ENCODE data around the gene CDC23.
"Not testable (repeated sequence)": the region's sequence is repeated elsewhere in the genome, so short reads cannot be mapped to it uniquely, and the experiment has no call there.

CDC23 gene, protein sequence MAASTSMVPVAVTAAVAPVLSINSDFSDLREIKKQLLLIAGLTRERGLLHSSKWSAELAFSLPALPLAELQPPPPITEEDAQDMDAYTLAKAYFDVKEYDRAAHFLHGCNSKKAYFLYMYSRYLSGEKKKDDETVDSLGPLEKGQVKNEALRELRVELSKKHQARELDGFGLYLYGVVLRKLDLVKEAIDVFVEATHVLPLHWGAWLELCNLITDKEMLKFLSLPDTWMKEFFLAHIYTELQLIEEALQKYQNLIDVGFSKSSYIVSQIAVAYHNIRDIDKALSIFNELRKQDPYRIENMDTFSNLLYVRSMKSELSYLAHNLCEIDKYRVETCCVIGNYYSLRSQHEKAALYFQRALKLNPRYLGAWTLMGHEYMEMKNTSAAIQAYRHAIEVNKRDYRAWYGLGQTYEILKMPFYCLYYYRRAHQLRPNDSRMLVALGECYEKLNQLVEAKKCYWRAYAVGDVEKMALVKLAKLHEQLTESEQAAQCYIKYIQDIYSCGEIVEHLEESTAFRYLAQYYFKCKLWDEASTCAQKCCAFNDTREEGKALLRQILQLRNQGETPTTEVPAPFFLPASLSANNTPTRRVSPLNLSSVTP

DNA sequence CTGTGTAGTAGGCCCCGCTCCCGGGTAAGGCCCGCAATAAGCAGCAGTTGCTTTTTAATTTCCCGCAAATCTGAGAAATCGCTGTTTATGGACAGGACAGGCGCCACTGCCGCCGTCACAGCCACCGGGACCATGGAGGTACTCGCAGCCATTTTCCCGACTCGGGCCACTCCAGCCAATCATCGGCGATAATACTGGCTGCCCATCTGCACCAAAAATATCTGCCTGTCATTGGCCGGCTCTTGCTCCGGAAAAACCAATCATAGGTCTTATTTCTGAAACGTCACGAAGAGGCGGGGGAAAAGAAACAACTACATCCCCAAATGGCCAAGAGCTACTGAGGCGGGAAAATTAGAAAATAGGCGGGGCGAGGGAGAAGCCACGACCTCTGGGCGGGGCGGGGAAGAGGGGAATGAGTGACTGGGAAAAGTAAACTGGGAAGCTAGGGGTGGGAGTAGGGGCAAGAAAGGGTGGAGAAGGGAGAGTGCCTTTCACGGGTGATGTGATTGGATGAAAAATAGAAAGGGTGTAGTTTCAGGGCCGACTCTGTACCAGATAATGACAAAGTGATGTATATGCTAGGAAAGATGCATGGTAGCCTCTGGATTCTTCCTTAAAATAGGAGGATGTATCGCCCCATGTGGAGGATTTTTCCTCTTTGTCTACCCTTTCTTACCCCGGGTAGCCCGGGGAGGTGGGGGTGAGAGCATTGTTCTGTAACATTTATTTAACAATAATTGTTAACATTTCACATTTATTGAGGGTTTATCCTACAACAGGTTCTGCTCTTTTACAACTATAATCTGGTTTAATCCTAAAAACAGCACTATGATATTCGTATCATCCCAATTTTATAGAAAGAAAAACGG is at the start of gene CDC23:
Gene CDC23 (minus strand): TSS at position 163 of the 869 bp plus-strand sequence. CDS start 11 bp downstream, at position 152.
- peak within 1 kb of the TSS; percentile 97 for H3K27ac Mint-ChIP-seq
- peaks cover 25% of the 10 kb centered on the region for H3K4me1 Mint-ChIP-seq (ENCODE audit: low read depth)
- peaks cover 28% of the 10 kb centered on the region for H3K36me3 Mint-ChIP-seq (ENCODE audit: low read depth)
- peak within 1 kb of the TSS; percentile 99 for H3K4me3 Mint-ChIP-seq
- peak; percentile 85 for DNase-seq
- H3K27me3 Mint-ChIP-seq = no peaks in the 10 kb centered on the region
- no peaks in the 10 kb centered on the region for H3K9me3 Mint-ChIP-seq

DNA sequence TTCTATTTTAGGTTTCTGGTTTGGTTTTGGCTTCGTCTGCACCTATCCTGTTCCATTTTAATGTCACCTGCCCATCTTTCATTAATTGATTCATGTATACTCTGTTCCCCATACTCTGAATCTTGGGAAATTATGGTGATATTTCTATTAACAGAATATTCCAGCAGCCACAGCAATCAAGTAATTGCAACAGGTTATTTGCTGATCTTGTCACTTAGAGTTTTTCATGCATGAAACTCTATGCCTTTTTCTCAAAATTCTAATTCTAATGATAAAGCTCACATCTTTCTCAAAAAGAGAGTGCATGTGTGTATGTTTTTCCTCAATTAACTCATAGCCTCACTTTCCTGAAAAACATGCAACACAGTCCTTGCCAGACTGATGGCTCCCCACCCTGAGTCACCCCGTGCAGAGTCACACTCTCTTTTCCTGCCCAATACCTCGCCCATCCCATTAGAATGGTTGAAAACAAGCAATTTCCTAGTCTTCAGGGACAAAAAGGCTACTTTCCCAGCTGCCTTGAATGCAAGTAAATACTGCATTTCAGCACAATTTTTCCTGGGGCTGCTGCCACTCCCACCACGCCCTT is 45.7 kb upstream of the CDC23 start:
- Mint-ChIP-seq H3K9me3 (no peaks in the 10 kb centered on the region), H3K36me3 (ENCODE audit: low read depth) (no peaks in the 10 kb centered on the region), H3K27me3 (no peaks in the 10 kb centered on the region), H3K4me3 (no peak overlapping the region), H3K4me1 (ENCODE audit: low read depth) (peaks cover 5% of the 10 kb centered on the region), H3K27ac (no peak overlapping the region)
- DNase-seq = no peak

DNA sequence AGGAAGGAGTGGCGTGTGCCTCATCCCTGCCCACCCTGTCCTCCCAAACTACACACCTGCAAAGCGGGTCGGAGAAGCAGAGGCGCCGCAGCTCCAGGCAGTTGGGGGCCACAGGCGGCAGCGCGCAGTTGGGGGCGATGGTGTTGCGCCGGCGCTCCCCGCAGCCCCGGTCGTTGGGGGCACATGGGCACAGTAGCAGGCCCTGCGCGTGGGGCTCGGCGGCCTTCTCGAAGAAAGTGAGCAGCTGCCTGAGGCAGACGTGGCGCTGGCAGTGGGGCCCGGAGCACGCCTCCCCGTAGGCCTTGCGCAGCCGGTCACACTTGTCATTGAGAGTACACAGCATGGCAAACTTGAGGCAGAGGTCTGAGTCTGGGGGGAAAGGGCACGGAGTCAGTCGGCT is 44.5 kb upstream of the CDC23 start:
- H3K36me3 Mint-ChIP-seq (ENCODE audit: low read depth) = no peaks in the 10 kb centered on the region
- H3K9me3 Mint-ChIP-seq = no peaks in the 10 kb centered on the region
- H3K4me3 Mint-ChIP-seq = no peak overlapping the region
- no peaks in the 10 kb centered on the region for H3K27me3 Mint-ChIP-seq
- no peaks in the 10 kb centered on the region for H3K4me1 Mint-ChIP-seq (ENCODE audit: low read depth)
- no peak for DNase-seq
- H3K27ac Mint-ChIP-seq = no peak overlapping the region

DNA sequence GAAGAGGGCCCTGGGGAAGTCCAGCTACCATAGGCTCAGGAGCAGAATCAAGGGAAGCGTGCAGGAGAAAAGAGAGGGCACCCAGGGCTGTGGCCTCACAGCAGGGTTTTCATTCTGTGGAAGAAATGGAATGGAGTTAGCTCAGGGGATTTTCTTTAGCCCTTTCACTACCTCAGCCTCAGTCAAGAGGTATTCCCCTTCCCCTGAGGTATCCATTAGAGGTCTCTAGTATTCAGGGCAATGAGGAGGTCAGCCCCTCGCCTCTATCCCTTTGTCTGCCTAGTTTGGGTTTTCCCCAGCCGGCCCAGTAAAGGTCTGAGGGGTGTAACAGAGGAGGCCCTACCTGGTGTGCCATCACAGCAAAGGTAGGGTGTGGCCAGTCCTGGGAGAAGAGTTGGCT is 39.8 kb upstream of the CDC23 start:
- no peaks in the 10 kb centered on the region for H3K36me3 Mint-ChIP-seq (ENCODE audit: low read depth)
- H3K9me3 Mint-ChIP-seq = no peaks in the 10 kb centered on the region
- peaks cover 4% of the 10 kb centered on the region for H3K27me3 Mint-ChIP-seq
- H3K27ac Mint-ChIP-seq = no peak overlapping the region
- no peak overlapping the region for H3K4me3 Mint-ChIP-seq
- H3K4me1 Mint-ChIP-seq (ENCODE audit: low read depth) = no peaks in the 10 kb centered on the region
- DNase-seq = no peak

DNA sequence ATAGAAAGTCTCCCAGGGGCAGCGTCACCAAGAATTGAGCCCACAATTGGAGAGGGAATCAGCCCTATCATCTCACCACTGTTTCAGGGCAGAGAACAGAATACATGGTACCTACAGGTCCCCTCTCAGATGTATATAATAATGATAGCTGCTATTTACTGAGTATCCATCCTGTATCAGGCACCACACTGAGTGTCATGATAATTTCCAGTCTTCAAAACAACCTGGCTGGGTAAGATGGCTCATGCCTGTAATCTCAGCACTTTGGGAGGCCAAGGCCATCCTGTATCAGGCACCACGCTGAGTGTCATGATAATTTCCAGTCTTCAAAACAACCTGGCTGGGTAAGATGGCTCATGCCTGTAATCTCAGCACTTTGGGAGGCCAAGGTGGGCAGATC is 34.7 kb upstream of the CDC23 start:
- not testable (repeated sequence) for H3K9me3 Mint-ChIP-seq; H3K4me3 Mint-ChIP-seq; H3K4me1 Mint-ChIP-seq (ENCODE audit: low read depth); H3K36me3 Mint-ChIP-seq (ENCODE audit: low read depth); H3K27ac Mint-ChIP-seq; DNase-seq
- H3K27me3 Mint-ChIP-seq = peaks cover 22% of the 10 kb centered on the region

DNA sequence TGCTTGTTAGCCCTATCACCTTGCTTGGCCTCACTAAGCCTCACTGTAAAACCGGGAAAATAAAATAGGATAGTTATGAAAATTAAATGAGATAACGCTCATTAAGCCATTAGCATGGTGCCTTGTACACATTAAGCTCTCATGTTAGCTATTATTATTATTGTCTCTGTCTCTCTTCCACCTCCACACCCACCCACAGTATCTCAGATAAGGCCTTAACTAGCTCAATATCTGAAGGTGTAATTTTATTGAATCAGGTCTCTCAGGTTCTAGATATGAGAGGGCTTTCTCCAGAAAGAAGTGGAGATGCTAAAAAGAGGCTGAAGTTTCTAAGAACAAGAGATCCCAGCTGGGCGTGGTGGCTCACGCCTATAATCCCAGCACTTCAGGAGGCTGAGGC is 33.7 kb upstream of the CDC23 start:
- Mint-ChIP-seq H3K9me3 (no peaks in the 10 kb centered on the region), H3K27me3 (peaks cover 31% of the 10 kb centered on the region), H3K4me3 (no peak overlapping the region), H3K4me1 (ENCODE audit: low read depth) (peaks cover 2% of the 10 kb centered on the region), H3K36me3 (ENCODE audit: low read depth) (no peaks in the 10 kb centered on the region), H3K27ac (no peak overlapping the region)
- no peak for DNase-seq

DNA sequence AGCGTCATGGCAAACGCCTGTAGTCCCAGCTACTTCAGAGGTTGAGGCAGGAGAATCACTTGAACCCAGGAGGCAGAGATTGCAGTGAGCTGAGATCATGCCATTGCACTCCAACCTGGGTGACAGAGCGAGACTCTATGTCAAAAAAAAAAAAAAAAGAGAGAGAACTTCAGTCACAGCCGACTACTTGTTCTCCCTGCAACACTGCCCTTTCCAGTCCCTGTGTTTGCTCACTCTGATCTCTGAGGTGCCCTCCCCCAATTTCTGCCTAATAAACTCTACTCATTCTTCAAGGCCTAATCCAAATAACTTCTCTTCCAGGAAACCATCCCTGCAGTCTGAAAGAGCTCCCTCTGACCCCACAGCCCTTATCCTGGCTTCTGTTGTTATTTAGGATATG is 33.2 kb upstream of the CDC23 start:
- Mint-ChIP-seq H3K9me3 (no peaks in the 10 kb centered on the region), H3K4me3 (no peak overlapping the region), H3K36me3 (ENCODE audit: low read depth) (no peaks in the 10 kb centered on the region), H3K27ac (no peak overlapping the region), H3K27me3 (peaks cover 34% of the 10 kb centered on the region), H3K4me1 (ENCODE audit: low read depth) (peaks cover 5% of the 10 kb centered on the region)
- DNase-seq = no peak

DNA sequence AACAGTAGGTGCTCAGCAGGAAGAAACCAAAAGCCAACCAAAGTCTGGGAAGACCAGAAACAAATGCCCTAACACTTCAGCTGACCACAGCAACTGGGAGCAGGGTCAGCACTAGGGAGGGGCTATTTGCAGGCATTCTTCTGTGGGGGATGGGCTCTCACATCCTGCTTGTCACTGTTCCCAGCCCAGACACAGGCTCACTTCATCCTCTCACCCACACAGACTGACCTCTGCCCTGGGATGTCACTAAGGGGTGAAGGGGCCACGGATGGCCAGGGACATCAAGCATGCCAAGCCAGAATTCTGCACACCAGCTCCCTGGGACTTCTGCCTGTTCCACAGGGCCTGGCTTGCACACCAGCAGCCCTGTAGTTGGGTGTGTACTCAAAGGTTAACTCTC is 32.6 kb upstream of the CDC23 start:
- no peaks in the 10 kb centered on the region for H3K9me3 Mint-ChIP-seq
- no peaks in the 10 kb centered on the region for H3K36me3 Mint-ChIP-seq (ENCODE audit: low read depth)
- no peak overlapping the region for H3K27ac Mint-ChIP-seq
- no peak overlapping the region for H3K4me3 Mint-ChIP-seq
- peaks cover 12% of the 10 kb centered on the region for H3K4me1 Mint-ChIP-seq (ENCODE audit: low read depth)
- DNase-seq = no peak
- H3K27me3 Mint-ChIP-seq = peaks cover 40% of the 10 kb centered on the region

DNA sequence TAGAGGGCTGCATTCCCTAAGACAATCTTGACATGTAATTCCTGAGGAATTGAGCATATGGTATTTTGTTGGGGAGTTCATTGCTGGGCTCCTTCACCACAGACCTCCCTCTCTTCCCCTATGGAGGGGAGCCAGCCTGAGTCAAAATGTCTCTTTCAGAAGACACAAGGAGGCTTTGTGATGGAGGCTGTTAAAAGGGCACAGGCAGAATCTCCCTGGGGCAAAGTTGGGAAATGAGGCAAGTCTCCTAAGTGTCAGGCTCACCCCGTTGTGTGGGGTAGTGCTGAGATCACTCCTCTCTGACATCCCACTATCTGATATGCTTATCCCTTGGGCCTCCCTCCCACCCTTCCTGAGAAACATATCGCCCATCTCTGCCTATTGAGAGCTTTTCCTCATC is 30.7 kb upstream of the CDC23 start:
- Mint-ChIP-seq H3K9me3 (no peaks in the 10 kb centered on the region), H3K4me1 (ENCODE audit: low read depth) (peaks cover 15% of the 10 kb centered on the region), H3K27me3 (peaks cover 50% of the 10 kb centered on the region), H3K4me3 (no peak overlapping the region), H3K27ac (no peak overlapping the region), H3K36me3 (ENCODE audit: low read depth) (no peaks in the 10 kb centered on the region)
- no peak for DNase-seq

DNA sequence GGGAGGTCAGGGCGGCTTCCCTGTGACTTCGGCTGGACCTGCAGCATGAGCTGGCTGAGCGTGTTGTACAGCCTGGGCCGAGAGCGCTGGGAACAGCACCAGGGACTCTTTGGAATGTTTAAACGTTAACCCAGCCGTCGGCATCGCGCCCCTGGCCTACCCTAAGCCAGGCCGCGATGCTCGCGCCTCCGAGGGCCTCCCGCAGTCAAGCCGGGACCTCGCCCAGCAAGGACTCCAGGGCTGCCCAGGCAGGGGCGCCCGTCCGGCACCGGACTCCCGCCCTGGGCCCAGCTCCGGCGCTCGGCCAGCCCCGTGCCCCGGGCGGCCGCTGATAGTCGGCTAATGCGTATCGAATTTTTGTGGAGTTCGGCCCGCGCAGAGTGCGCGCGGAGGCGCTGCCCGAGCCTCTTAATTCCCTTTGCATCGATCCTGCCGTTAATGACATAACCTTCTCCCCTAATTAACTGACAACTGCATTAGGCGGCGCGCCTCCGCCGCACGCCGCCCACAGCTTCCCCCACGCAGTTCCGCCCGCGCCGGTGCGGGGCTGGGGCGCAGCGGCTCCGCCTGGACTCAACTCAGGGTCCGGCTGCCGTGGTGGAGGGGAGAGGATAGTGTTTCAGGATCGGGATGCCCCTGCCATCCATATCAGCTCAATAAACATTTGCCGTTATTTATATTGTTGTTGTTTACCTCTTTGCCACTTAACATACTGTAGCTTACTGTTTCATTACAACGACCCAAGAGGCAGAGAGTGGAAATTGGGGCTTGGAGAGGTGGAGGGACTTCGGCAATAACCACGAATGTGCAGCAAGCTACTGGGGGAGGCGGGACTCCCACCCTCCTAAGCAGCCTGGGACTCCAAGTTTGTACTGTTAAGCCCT is 28.8 kb upstream of the CDC23 start:
- no peak overlapping the region for H3K27ac Mint-ChIP-seq
- H3K27me3 Mint-ChIP-seq = peaks cover 61% of the 10 kb centered on the region
- no peaks in the 10 kb centered on the region for H3K36me3 Mint-ChIP-seq (ENCODE audit: low read depth)
- H3K4me1 Mint-ChIP-seq (ENCODE audit: low read depth) = peaks cover 15% of the 10 kb centered on the region
- H3K4me3 Mint-ChIP-seq = peak overlapping the region; percentile 25
- peak; percentile 36 for DNase-seq
- H3K9me3 Mint-ChIP-seq = no peaks in the 10 kb centered on the region

DNA sequence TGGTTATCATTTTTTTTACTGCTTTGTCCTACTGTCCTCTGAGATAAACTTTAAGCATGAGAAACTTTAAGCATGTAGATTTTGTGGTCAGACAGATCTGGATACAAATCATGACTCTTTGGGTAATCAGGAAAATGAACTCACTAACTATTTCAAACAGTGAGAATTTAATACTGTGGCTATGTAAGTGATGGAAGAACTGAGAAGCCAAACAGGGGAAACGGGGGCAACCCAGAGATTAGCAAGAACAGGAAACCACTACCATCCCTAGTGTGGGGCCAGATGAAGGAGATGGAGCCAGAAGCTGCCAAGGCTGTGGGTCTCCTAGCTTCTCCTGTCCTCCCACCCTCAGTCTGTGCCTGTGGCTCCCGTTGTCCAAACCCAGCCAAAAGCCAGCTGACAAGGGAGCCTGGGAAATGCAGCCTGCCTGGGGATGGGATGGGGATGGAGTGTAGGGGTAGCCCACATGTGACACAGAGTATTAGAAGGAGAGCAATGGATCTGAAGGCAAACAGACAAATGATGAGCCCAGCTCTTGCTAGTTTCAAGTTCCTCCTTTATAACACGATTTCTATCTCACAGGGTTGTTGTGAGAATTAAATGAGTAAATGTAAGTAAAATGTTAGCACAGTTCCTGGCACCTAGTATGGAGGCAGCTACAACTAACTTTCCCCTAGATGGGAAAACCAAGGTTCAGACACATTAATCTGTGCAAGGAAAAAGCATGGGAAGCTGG is 27.7 kb upstream of the CDC23 start:
- Mint-ChIP-seq H3K4me3 (peak overlapping the region; percentile 25), H3K4me1 (ENCODE audit: low read depth) (peaks cover 15% of the 10 kb centered on the region), H3K9me3 (no peaks in the 10 kb centered on the region), H3K27ac (no peak overlapping the region), H3K27me3 (peaks cover 61% of the 10 kb centered on the region), H3K36me3 (ENCODE audit: low read depth) (no peaks in the 10 kb centered on the region)
- DNase-seq = no peak

DNA sequence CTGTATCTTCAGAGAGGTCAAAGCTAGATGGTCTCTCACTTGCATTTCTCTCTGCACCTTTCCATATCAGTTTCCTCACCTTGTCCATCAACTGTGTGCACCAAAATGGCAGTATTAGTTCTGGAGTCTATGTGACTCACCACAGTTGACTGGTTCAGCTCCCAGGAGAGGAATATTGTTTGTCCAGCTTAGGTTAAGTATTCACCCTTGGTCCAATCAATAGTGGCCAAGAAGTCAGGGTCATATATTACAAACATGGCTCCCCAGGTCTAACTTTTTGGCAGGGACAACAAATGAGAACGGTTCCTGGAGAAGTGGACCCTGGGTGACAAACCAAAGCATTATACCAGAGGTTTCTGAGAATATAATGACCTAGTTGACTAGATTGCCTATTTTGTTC is 24.9 kb upstream of the CDC23 start:
- peaks cover 52% of the 10 kb centered on the region for H3K27me3 Mint-ChIP-seq
- peaks cover 15% of the 10 kb centered on the region for H3K4me1 Mint-ChIP-seq (ENCODE audit: low read depth)
- no peak overlapping the region for H3K4me3 Mint-ChIP-seq
- no peak overlapping the region for H3K27ac Mint-ChIP-seq
- H3K9me3 Mint-ChIP-seq = no peaks in the 10 kb centered on the region
- DNase-seq = no peak
- no peaks in the 10 kb centered on the region for H3K36me3 Mint-ChIP-seq (ENCODE audit: low read depth)

DNA sequence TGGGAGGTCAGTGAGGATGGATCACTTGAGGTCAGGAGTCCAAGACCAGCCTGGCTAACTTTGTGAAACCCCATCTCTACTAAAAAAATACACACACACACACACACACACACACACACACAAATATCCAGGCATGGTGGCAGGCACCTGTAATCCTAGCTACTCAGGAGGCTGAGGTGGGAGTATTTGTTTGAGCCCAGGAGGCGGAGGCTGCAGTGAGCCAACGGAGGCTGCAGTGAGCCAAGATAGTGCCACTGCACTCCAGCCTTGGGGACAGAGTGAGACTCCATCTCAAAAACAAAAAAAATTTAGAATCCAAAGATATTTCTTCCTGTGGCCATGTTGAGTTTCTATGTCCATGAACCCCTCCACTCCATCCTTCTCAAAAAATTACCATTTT is 21.5 kb upstream of the CDC23 start:
- no peaks in the 10 kb centered on the region for H3K4me1 Mint-ChIP-seq (ENCODE audit: low read depth)
- no peak overlapping the region for H3K4me3 Mint-ChIP-seq
- H3K9me3 Mint-ChIP-seq = no peaks in the 10 kb centered on the region
- H3K27ac Mint-ChIP-seq = no peak overlapping the region
- H3K36me3 Mint-ChIP-seq (ENCODE audit: low read depth) = no peaks in the 10 kb centered on the region
- DNase-seq = no peak
- peaks cover 30% of the 10 kb centered on the region for H3K27me3 Mint-ChIP-seq

All from activated T-cell treated with anti-CD3 and anti-CD28 coated beads, Interleukin-2, amount 50 U/mL, for 24 hours (primary cell).